ENCODE measurements around the gene COX10.

Gene COX10

GRCh38 chr17:14245002-14245401 lies 175.7 kb downstream of the COX10 start:
- no peak for DNase-seq (ENCODE audit: low read depth in 2 of 2)
- no peak overlapping the region for H3K4me3 ChIP-seq (replicated peaks in 1 of 2; ENCODE audit: low read depth in 2 of 2, low read length in 2 of 2)
- TF ChIP-seq, protein P1, sequence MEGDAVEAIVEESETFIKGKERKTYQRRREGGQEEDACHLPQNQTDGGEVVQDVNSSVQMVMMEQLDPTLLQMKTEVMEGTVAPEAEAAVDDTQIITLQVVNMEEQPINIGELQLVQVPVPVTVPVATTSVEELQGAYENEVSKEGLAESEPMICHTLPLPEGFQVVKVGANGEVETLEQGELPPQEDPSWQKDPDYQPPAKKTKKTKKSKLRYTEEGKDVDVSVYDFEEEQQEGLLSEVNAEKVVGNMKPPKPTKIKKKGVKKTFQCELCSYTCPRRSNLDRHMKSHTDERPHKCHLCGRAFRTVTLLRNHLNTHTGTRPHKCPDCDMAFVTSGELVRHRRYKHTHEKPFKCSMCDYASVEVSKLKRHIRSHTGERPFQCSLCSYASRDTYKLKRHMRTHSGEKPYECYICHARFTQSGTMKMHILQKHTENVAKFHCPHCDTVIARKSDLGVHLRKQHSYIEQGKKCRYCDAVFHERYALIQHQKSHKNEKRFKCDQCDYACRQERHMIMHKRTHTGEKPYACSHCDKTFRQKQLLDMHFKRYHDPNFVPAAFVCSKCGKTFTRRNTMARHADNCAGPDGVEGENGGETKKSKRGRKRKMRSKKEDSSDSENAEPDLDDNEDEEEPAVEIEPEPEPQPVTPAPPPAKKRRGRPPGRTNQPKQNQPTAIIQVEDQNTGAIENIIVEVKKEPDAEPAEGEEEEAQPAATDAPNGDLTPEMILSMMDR (IDR thresholded peaks at IDR 0.05; ENCODE audit: low read depth, low read length), result no peak

- DNase-seq (ENCODE audit: low read depth in 2 of 2), result no peak
- H3K4me3 ChIP-seq (replicated peaks in 1 of 2; ENCODE audit: low read depth in 2 of 2, low read length in 2 of 2), result no peak overlapping the region
- TF ChIP-seq, protein P1 (IDR thresholded peaks at IDR 0.05; ENCODE audit: low read depth, low read length), result no peak
Measured at GRCh38 chr17:14245629-14246028, 176.3 kb downstream of the COX10 start.
